ENCODE measurements around the gene SPOCK1. TPM values are rescaled to one million over a fixed set of nuclear protein-coding genes. Genes with fewer than 3 reads are reported as not detected.
"Not testable (repeated sequence)": the region's sequence is repeated elsewhere in the genome, so short reads cannot be mapped to it uniquely, and the experiment has no call there.

The SPOCK1 gene
- total and polyA plus RNA-seq, 2 of the 4 experiments (the other 2 are of a cell fraction): 5.0 to 20.3 TPM

- Histone ChIP-seq H4K8ac (ENCODE audit: low read depth in 2 of 2, low read length in 2 of 2) (no peak overlapping the region), H3K4me1 (ENCODE audit: control insufficient read depth, insufficient read depth, low read length) (no peaks in the 10 kb centered on the region), H2AK9ac (replicated peaks; ENCODE audit: low read depth, low read length, poor library complexity) (peak overlapping the region; percentile 28), H3K9me1 (ENCODE audit: insufficient read depth, low read length) (no peaks in the 10 kb centered on the region), H3K27me3 (ENCODE audit: control insufficient read depth, insufficient read depth, low read length) (peaks cover 15% of the 10 kb centered on the region), H3K18ac (ENCODE audit: low read depth, low read length) (no peak overlapping the region), H4K91ac (ENCODE audit: insufficient read depth, low read depth, low read length) (no peak overlapping the region), H3K56ac (ENCODE audit: extremely low read depth, insufficient read depth, low read length) (no peak overlapping the region), H3K23ac (ENCODE audit: low read depth, low read length) (no peak overlapping the region), H4K20me1 (ENCODE audit: insufficient read depth, low read length) (no peaks in the 10 kb centered on the region), H2AK5ac (ENCODE audit: low read depth, low read length) (no peak overlapping the region), H3K27ac (ENCODE audit: insufficient read depth, low read length) (no peak overlapping the region), H3K79me1 (ENCODE audit: low read depth in 1 of 2, low read length in 2 of 2) (no peaks in the 10 kb centered on the region), H2BK120ac (ENCODE audit: low read depth, low read length) (no peak overlapping the region), H4K5ac (ENCODE audit: low read depth, low read length) (no peak overlapping the region), H3K36me3 (ENCODE audit: control insufficient read depth, insufficient read depth, low read length) (no peaks in the 10 kb centered on the region), H3K4me2 (ENCODE audit: low read depth, low read length) (no peak overlapping the region), H3K4me3 (ENCODE audit: insufficient read depth, low read depth, low read length) (no peak overlapping the region), H3K9me3 (ENCODE audit: control insufficient read depth, insufficient read depth, low read length) (no peaks in the 10 kb centered on the region), H2BK5ac (ENCODE audit: low read depth, low read length, poor library complexity, severe bottlenecking) (no peak overlapping the region), H2BK15ac (ENCODE audit: low read depth, low read length) (no peak overlapping the region), H2AFZ (replicated peaks; ENCODE audit: low read length, poor library complexity) (no peak overlapping the region), H3K4ac (ENCODE audit: low read depth, low read length) (no peak overlapping the region), H3K14ac (replicated peaks; ENCODE audit: low read depth, low read length) (no peak overlapping the region), H3K9ac (ENCODE audit: low read depth, low read length) (no peak overlapping the region), H2BK20ac (ENCODE audit: low read depth, low read length) (no peak overlapping the region)
- in situ Hi-C loops (cut with MboI; ENCODE audit: low sequenced_read_pairs) (loop anchor here (5.0 kb wide), 1 partner anchor 158 kb away; no protein-coding TSS in a partner anchor), intact Hi-C loops (cut with micrococcal nuclease) (no loop called here), dilution Hi-C loops (cut with HindIII; ENCODE audit: low sequenced_read_pairs, unreplicated experiment) (no loop called here)
- peak; percentile 99 for TF ChIP-seq MAFK (IDR thresholded peaks at IDR 0.05; ENCODE audit: low read depth, low read length)
- no peak for TF ChIP-seq CEBPB (IDR thresholded peaks at IDR 0.05; ENCODE audit: low read depth, low read length)
- no peak for ATAC-seq (ENCODE audit: low read depth)
- POLR2A ChIA-PET (ENCODE audit: unreplicated experiment): no interaction called here
- BruUV-seq (replicated peaks): no TSS peak
- 79% methylated on average over 4 of the region's 11 CpGs; no CpG with 5 or more reads in 1 of the 2 experiments for WGBS, 2 experiments (ENCODE audit: extremely low coverage in 2 of 2, insufficient read length in 1 of 2)
- CTCF ChIA-PET: no interaction called here
- no peak for DNase-seq
These were observed 1.6 kb upstream of the SPOCK1 start for GRCh38 chr5:137500615-137501225.

- BruUV-seq (replicated peaks); H2AK9ac ChIP-seq (replicated peaks; ENCODE audit: low read depth, low read length, poor library complexity); H3K27ac ChIP-seq (ENCODE audit: insufficient read depth, low read length); H2BK15ac ChIP-seq (ENCODE audit: low read depth, low read length); H4K8ac ChIP-seq (ENCODE audit: low read depth in 2 of 2, low read length in 2 of 2); H3K23ac ChIP-seq (ENCODE audit: low read depth, low read length); H3K9me3 ChIP-seq (ENCODE audit: control insufficient read depth, insufficient read depth, low read length); H3K36me3 ChIP-seq (ENCODE audit: control insufficient read depth, insufficient read depth, low read length); H2BK5ac ChIP-seq (ENCODE audit: low read depth, low read length, poor library complexity, severe bottlenecking); H3K14ac ChIP-seq (replicated peaks; ENCODE audit: low read depth, low read length); H3K4me2 ChIP-seq (ENCODE audit: low read depth, low read length); H3K4me1 ChIP-seq (ENCODE audit: control insufficient read depth, insufficient read depth, low read length); H3K79me1 ChIP-seq (ENCODE audit: low read depth in 1 of 2, low read length in 2 of 2); H3K4ac ChIP-seq (ENCODE audit: low read depth, low read length); ATAC-seq (ENCODE audit: low read depth); H3K9ac ChIP-seq (ENCODE audit: low read depth, low read length); H2AK5ac ChIP-seq (ENCODE audit: low read depth, low read length); H3K4me3 ChIP-seq (ENCODE audit: insufficient read depth, low read depth, low read length); DNase-seq; H2BK120ac ChIP-seq (ENCODE audit: low read depth, low read length); dilution Hi-C loops (cut with HindIII; ENCODE audit: low sequenced_read_pairs, unreplicated experiment); H3K18ac ChIP-seq (ENCODE audit: low read depth, low read length); POLR2A ChIA-PET (ENCODE audit: unreplicated experiment); H2BK20ac ChIP-seq (ENCODE audit: low read depth, low read length); H4K20me1 ChIP-seq (ENCODE audit: insufficient read depth, low read length); H2AFZ ChIP-seq (replicated peaks; ENCODE audit: low read length, poor library complexity); H3K9me1 ChIP-seq (ENCODE audit: insufficient read depth, low read length); H3K56ac ChIP-seq (ENCODE audit: extremely low read depth, insufficient read depth, low read length); H4K5ac ChIP-seq (ENCODE audit: low read depth, low read length); H4K91ac ChIP-seq (ENCODE audit: insufficient read depth, low read depth, low read length): not testable (repeated sequence)
- in situ Hi-C loops (cut with MboI; ENCODE audit: low sequenced_read_pairs): loop anchor here (10.0 kb wide), 1 partner anchor 1255 kb away; no protein-coding TSS in a partner anchor
- CTCF ChIA-PET: interaction anchor here (1.1 to 4.6 kb wide), 2 partner anchors 154 to 183 kb away, joined by 5 to 29 read pairs; no protein-coding TSS in a partner anchor
- WGBS, 2 experiments (ENCODE audit: extremely low coverage in 2 of 2, insufficient read length in 1 of 2): no CpG with 5 or more reads among the region's 5 CpGs
- H3K27me3 ChIP-seq (ENCODE audit: control insufficient read depth, insufficient read depth, low read length): peaks cover 15% of the 10 kb centered on the region; the same call in 1 of the 2 replicates
- intact Hi-C loops (cut with micrococcal nuclease): loop anchor here (1.0 to 2.0 kb wide), 4 partner anchors 155 to 1250 kb away; no protein-coding TSS in a partner anchor
These were observed 351 bp upstream of the SPOCK1 start for GRCh38 chr5:137499506-137499847.

All from IMR-90 (cell line).